SK-N-SH (cell line): Measurements from ENCODE around the gene GATA2. TPM values are rescaled to one million over a fixed set of nuclear protein-coding genes. Genes with fewer than 3 reads are reported as not detected.

Experiments
- CTCF ChIA-PET: fragments of 300-600, 350-600 bp; formaldehyde crosslinking; extraction: SDS; loops from one replicate; lab custom pipeline; 2021; lab: Yijun Ruan, JAX
- POLR2A ChIA-PET: fragments of 350-600 bp; sonication (Branson Sonifier 250); formaldehyde crosslinking; extraction: SDS; loops from one replicate; lab custom pipeline; 2020; ENCODE audit warnings: antibody characterized with exemption, inconsistent platforms; lab: Yijun Ruan, JAX
- DNase-seq: peaks from one replicate; pipeline ENCODE4 v3.0.0; 2012
- H2AFZ ChIP-seq: fragments of 200-600 bp; sonication (generic); 2 replicates; pipeline ENCODE4 v1.8.1; 2016; ENCODE audit warnings: antibody characterized with exemption, mild to moderate bottlenecking, low read depth
- H3F3A ChIP-seq: fragments of 200-600 bp; sonication (generic); replicated peaks from 2 replicates; pipeline ENCODE3; 2016; ENCODE audit warnings: antibody characterized with exemption, mild to moderate bottlenecking; ENCODE audit not compliant: insufficient read depth
- H3K27ac ChIP-seq, 2 experiments: fragments of 200-500 bp in 1 of 2; fragments of 200-600 bp in 1 of 2; sonication (Bioruptor generic) in 1 of 2; sonication (generic), shearing (Covaris generic) in 1 of 2; 2 replicates each; pipeline versions ENCODE4 v1.5.1 to v1.6.1; 2014 to 2016; ENCODE audit warnings: low read depth in 2 of 2, inconsistent platforms in 1 of 2, low read length in 1 of 2, mild to moderate bottlenecking in 1 of 2, mixed read lengths in 1 of 2
- H3K27me3 ChIP-seq: fragments of 200-600 bp; sonication (generic), shearing (Covaris generic); 2 replicates; pipeline ENCODE4 v1.6.1; 2016; ENCODE audit warnings: mixed run types; ENCODE audit not compliant: insufficient read depth
- H3K36me3 ChIP-seq, 2 experiments: fragments of 200-500 bp in 1 of 2; fragments of 200-600 bp in 1 of 2; sonication (Bioruptor generic) in 1 of 2; sonication (generic) in 1 of 2; replicated peaks in 1 of 2; 2 replicates each; pipeline versions ENCODE3 to v1.5.1; 2014 to 2016; ENCODE audit warnings: low read length in 1 of 2, mild to moderate bottlenecking in 1 of 2; ENCODE audit not compliant: insufficient read depth in 2 of 2, control insufficient read depth in 1 of 2
- H3K4me1 ChIP-seq, 2 experiments: fragments of 200-500 bp in 1 of 2; fragments of 200-600 bp in 1 of 2; sonication (Bioruptor generic) in 1 of 2; sonication (generic), shearing (Covaris generic) in 1 of 2; 2 replicates each; pipeline versions ENCODE4 v1.5.1 to v1.6.1; 2014 to 2016; ENCODE audit warnings: low read depth in 1 of 2, low read length in 1 of 2, mixed run types in 1 of 2; ENCODE audit not compliant: insufficient read depth in 2 of 2, control insufficient read depth in 1 of 2
- H3K4me2 ChIP-seq: fragments of 200-600 bp; sonication (generic), shearing (Covaris generic); 2 replicates; pipeline ENCODE4 v1.6.1; 2017; ENCODE audit warnings: mixed run types
- H3K4me3 ChIP-seq, 2 experiments: fragments of 200-500 bp in 1 of 2; fragments of 200-600 bp in 1 of 2; sonication (Bioruptor generic) in 1 of 2; sonication (generic), shearing (Covaris generic) in 1 of 2; 2 replicates each; pipeline versions ENCODE4 v1.5.1 to v1.8.1; 2014 to 2016; ENCODE audit warnings: low read depth in 2 of 2, inconsistent platforms in 1 of 2, low read length in 1 of 2, mild to moderate bottlenecking in 1 of 2, mixed read lengths in 1 of 2, moderate library complexity in 1 of 2
- H3K79me2 ChIP-seq: fragments of 200-600 bp; sonication (generic); 2 replicates; pipeline ENCODE4 v1.8.1; 2017; ENCODE audit warnings: mild to moderate bottlenecking; ENCODE audit not compliant: insufficient read depth
- H3K9ac ChIP-seq: fragments of 200-600 bp; sonication (generic); 2 replicates; pipeline ENCODE4 v1.6.1; 2017; ENCODE audit warnings: mixed run types
- H3K9me2 ChIP-seq: fragments of 200-600 bp; sonication (generic); 2 replicates; pipeline ENCODE4 v1.6.1; 2017; ENCODE audit warnings: mixed run types
- H3K9me3 ChIP-seq: fragments of 200-600 bp; sonication (generic); 2 replicates; pipeline ENCODE4 v1.6.1; 2017; ENCODE audit warnings: mixed run types, mild to moderate bottlenecking, moderate library complexity
- H4K20me1 ChIP-seq: fragments of 200-600 bp; sonication (generic); 2 replicates; pipeline ENCODE4 v1.6.1; 2017; ENCODE audit warnings: mild to moderate bottlenecking, mixed run types; ENCODE audit not compliant: insufficient read depth
- CHD2 ChIP-seq: fragments of 150-350 bp; IDR thresholded peaks from 2 replicates; pipeline ENCODE4 v1.6.1; 2018; ENCODE audit warnings: low read length; ENCODE audit not compliant: partially characterized antibody
- CTCF ChIP-seq: fragments of 200-600 bp; sonication (generic); IDR thresholded peaks from 2 replicates; pipeline ENCODE4 v1.6.1; 2017; ENCODE audit warnings: antibody characterized with exemption, mild to moderate bottlenecking, moderate library complexity
- FOSL2 ChIP-seq: IDR thresholded peaks from 2 replicates; pipeline ENCODE4 v1.4.0; 2012; ENCODE audit warnings: low read depth, mild to moderate bottlenecking, moderate library complexity, borderline replicate concordance
- GABPA ChIP-seq: IDR thresholded peaks from 2 replicates; pipeline ENCODE4 v1.4.0; 2012; ENCODE audit warnings: low read depth, mild to moderate bottlenecking
- JUND ChIP-seq: IDR thresholded peaks from 2 replicates; pipeline ENCODE4 v1.4.0; 2012
- POLR2AphosphoS5 ChIP-seq: IDR thresholded peaks from 2 replicates; pipeline ENCODE4 v1.6.1; 2012; ENCODE audit warnings: low read depth, low read length
- RCOR1 ChIP-seq: fragments of 150-350 bp; IDR thresholded peaks from 2 replicates; pipeline ENCODE4 v1.6.1; 2017; ENCODE audit warnings: antibody characterized with exemption, low read length
- SMC3 ChIP-seq: IDR thresholded peaks from 2 replicates; pipeline ENCODE4 v1.6.1; 2012; ENCODE audit warnings: low read depth, low read length, improper control_type of control experiment
- USF1 ChIP-seq: IDR thresholded peaks from 2 replicates; pipeline ENCODE4 v1.4.0; 2012; ENCODE audit warnings: low read depth, borderline replicate concordance
- WGBS: methylation state at CpG from one replicate; pipeline ENCODE4 v1.1.6; 2017; ENCODE audit warnings: low lambda C conversion rate; 5-methylcytosine and 5-hydroxymethylcytosine counted together
- polyA plus RNA-seq, 3 experiments: library from polyadenylated mRNA; depleted of rRNA; stranded (reverse); fragments of >200 nt; gene quantifications; 2 replicates each; pipeline ENCODE4 v1.2.3, GENCODE V29; 2012

Gene GATA2
- polyA plus RNA-seq, 1 of the 3 experiments (the other 2 are of a cell fraction), result 5.5 TPM

GRCh38 chr3:128443771-128444170 lies 49.2 kb downstream of the GATA2 start:
- CTCF ChIA-PET, result interaction anchor here (3.8 kb wide), 1 partner anchor 17 kb away, joined by 12 read pairs; no protein-coding TSS in a partner anchor

GRCh38 chr3:128442949-128443348 lies 50.1 kb downstream of the GATA2 start:
- no peak overlapping the region for H3K4me2 ChIP-seq
- TF ChIP-seq USF1 (no peak), GABPA (no peak), CTCF (no peak), POLR2AphosphoS5 (no peak), FOSL2 (no peak)
- TF ChIP-seq, all 33 proteins: peak for 0
- no peaks in the 10 kb centered on the region for H3K9me3 ChIP-seq
- no peak for DNase-seq
- H3K79me2 ChIP-seq, result no peaks in the 10 kb centered on the region
- no peak overlapping the region for H2AFZ ChIP-seq
- 67% methylated on average over 6 of the region's 6 CpGs for WGBS
- CTCF ChIA-PET, result interaction anchor here (1.6 to 3.8 kb wide), 2 partner anchors 16 to 166 kb away, joined by 4 to 12 read pairs; no protein-coding TSS in a partner anchor
- no peaks in the 10 kb centered on the region for H3K27me3 ChIP-seq
- peaks cover 0 to 8% of the 10 kb centered on the region in 2 experiments; a peak in 1 of 4 replicates for H3K4me1 ChIP-seq
- no peaks in the 10 kb centered on the region for H3F3A ChIP-seq
- H3K36me3 ChIP-seq, result no peaks in the 10 kb centered on the region
- no peak overlapping the region for H3K27ac ChIP-seq
- H3K4me3 ChIP-seq, result no peak overlapping the region
- H3K9ac ChIP-seq, result no peak overlapping the region
- H3K9me2 ChIP-seq, result no peaks in the 10 kb centered on the region
- no peaks in the 10 kb centered on the region for H4K20me1 ChIP-seq
- POLR2A ChIA-PET, result interaction anchor here (0.5 to 2.1 kb wide), 2 partner anchors 9 to 33 kb away, joined by 3 to 8 read pairs; no protein-coding TSS in a partner anchor

More at GRCh38 chr3:128443771-128444170, 49.2 kb downstream of the GATA2 start:
- POLR2A ChIA-PET, result no interaction called here
- TF ChIP-seq CTCF (no peak), RCOR1 (no peak), JUND (no peak), SMC3 (no peak), CHD2 (no peak)
- Histone ChIP-seq H3K27me3 (no peaks in the 10 kb centered on the region), H3K36me3 (no peaks in the 10 kb centered on the region), H3K4me2 (no peak overlapping the region), H4K20me1 (no peaks in the 10 kb centered on the region), H3K4me3 (no peak overlapping the region), H3K9me3 (no peaks in the 10 kb centered on the region), H3K9ac (no peak overlapping the region), H3F3A (no peaks in the 10 kb centered on the region), H2AFZ (no peak overlapping the region), H3K27ac (no peak overlapping the region), H3K79me2 (no peaks in the 10 kb centered on the region), H3K4me1 (peaks cover 0 to 8% of the 10 kb centered on the region in 2 experiments; a peak in 1 of 4 replicates), H3K9me2 (no peaks in the 10 kb centered on the region)
- DNase-seq, result no peak
- WGBS, result 30% methylated on average over 3 of the region's 3 CpGs
